Ishikawa (cell line): ENCODE results near the gene BCR.

Experiments
- CEBPB ChIP-seq: IDR thresholded peaks from 2 replicates; pipeline ENCODE4 v1.6.1; 2012
- CREB1 ChIP-seq: IDR thresholded peaks from 2 replicates; pipeline ENCODE4 v1.6.1; 2012; ENCODE audit warnings: low read depth
- EGR1 ChIP-seq: IDR thresholded peaks from 2 replicates; pipeline ENCODE4 v1.6.1; 2012
- EP300 ChIP-seq: IDR thresholded peaks from 2 replicates; pipeline ENCODE4 v1.6.1; 2012; ENCODE audit warnings: borderline replicate concordance
- FOXM1 ChIP-seq: IDR thresholded peaks from 2 replicates; pipeline ENCODE4 v1.6.1; 2012; ENCODE audit warnings: low read depth, borderline replicate concordance
- MAX ChIP-seq: IDR thresholded peaks from 2 replicates; pipeline ENCODE4 v1.6.1; 2012
- NFIC ChIP-seq: IDR thresholded peaks from 2 replicates; pipeline ENCODE4 v1.6.1; 2012
- RAD21 ChIP-seq: IDR thresholded peaks from 2 replicates; pipeline ENCODE4 v1.6.1; 2012; ENCODE audit warnings: low read depth
- TAF1 ChIP-seq: IDR thresholded peaks from 2 replicates; pipeline ENCODE4 v1.6.1; 2012; ENCODE audit warnings: low read depth, mild to moderate bottlenecking
- TCF12 ChIP-seq: IDR thresholded peaks from 2 replicates; pipeline ENCODE4 v1.6.1; 2012; ENCODE audit warnings: low read depth
- TEAD4 ChIP-seq: IDR thresholded peaks from 2 replicates; pipeline ENCODE4 v1.6.1; 2012
- YY1 ChIP-seq: IDR thresholded peaks from 2 replicates; pipeline ENCODE4 v1.6.1; 2012; ENCODE audit warnings: low read depth
- ZBTB7A ChIP-seq: IDR thresholded peaks from 2 replicates; pipeline ENCODE4 v1.6.1; 2012; ENCODE audit warnings: low read depth
- TF ChIP-seq, protein P1 (sequence below): IDR thresholded peaks from 2 replicates; pipeline ENCODE4 v1.6.1; 2012; ENCODE audit warnings: low read depth, mild to moderate bottlenecking
- TF ChIP-seq, protein P2 (sequence below): IDR thresholded peaks from 2 replicates; pipeline ENCODE4 v1.6.1; 2012

The BCR gene

DNA sequence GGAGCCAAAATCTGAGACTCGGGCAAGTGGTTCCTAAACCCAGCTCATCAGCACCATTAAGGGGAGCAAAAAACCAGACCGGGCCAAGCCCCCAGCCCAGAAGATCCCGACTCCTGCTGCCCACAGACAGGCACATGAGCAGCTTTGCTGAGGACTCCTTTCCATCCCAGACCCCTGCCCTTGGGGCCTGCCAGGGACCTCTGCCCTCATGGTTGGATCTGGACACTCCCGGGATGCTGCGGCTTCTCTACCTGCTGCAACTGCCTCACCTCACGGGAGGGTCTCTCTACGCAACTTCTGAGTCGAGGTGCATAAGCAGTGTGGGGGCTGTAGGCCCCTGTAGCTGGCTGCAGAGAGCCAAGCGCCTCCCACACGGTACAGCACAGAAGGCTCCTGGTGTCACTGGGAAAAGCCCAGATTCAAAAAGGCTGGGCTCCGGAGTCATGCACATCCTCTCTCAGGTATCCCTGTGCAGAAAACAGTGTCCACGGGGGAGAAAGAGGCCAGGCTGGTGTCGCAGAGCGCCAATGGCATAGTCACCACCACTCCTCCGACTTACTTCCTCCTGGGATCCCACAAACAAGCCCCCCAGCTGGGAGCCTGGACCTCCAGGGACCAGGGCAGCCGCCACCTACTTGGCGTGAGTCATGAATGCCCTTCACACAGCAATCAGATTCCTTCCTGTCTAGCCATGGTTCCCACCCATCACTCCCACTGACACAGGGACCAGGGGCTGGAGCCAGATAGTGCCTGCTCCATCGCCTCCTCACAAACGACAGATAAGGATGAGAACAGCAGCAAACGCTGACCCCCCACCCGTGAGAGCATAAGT lies 122.1 kb downstream of the BCR start:
- TF ChIP-seq, protein P1, sequence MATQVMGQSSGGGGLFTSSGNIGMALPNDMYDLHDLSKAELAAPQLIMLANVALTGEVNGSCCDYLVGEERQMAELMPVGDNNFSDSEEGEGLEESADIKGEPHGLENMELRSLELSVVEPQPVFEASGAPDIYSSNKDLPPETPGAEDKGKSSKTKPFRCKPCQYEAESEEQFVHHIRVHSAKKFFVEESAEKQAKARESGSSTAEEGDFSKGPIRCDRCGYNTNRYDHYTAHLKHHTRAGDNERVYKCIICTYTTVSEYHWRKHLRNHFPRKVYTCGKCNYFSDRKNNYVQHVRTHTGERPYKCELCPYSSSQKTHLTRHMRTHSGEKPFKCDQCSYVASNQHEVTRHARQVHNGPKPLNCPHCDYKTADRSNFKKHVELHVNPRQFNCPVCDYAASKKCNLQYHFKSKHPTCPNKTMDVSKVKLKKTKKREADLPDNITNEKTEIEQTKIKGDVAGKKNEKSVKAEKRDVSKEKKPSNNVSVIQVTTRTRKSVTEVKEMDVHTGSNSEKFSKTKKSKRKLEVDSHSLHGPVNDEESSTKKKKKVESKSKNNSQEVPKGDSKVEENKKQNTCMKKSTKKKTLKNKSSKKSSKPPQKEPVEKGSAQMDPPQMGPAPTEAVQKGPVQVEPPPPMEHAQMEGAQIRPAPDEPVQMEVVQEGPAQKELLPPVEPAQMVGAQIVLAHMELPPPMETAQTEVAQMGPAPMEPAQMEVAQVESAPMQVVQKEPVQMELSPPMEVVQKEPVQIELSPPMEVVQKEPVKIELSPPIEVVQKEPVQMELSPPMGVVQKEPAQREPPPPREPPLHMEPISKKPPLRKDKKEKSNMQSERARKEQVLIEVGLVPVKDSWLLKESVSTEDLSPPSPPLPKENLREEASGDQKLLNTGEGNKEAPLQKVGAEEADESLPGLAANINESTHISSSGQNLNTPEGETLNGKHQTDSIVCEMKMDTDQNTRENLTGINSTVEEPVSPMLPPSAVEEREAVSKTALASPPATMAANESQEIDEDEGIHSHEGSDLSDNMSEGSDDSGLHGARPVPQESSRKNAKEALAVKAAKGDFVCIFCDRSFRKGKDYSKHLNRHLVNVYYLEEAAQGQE = no peak
- no peak for TF ChIP-seq TAF1
- no peak for TF ChIP-seq RAD21
- no peak for TF ChIP-seq EP300
- no peak for TF ChIP-seq YY1
- no peak for TF ChIP-seq EGR1
- no peak for TF ChIP-seq TEAD4
- TF ChIP-seq FOXM1 = no peak
- no peak for TF ChIP-seq TCF12
- no peak for TF ChIP-seq MAX
- no peak for TF ChIP-seq CREB1
- TF ChIP-seq CEBPB = no peak
- no peak for TF ChIP-seq NFIC

GRCh38 chr22:23305321-23305910 lies 125.1 kb downstream of the BCR start:
- no peak for TF ChIP-seq EP300

- no peak for TF ChIP-seq YY1
- TF ChIP-seq, protein P2, sequence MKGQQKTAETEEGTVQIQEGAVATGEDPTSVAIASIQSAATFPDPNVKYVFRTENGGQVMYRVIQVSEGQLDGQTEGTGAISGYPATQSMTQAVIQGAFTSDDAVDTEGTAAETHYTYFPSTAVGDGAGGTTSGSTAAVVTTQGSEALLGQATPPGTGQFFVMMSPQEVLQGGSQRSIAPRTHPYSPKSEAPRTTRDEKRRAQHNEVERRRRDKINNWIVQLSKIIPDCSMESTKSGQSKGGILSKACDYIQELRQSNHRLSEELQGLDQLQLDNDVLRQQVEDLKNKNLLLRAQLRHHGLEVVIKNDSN = no peak
- no peak for TF ChIP-seq CEBPB
- TF ChIP-seq RAD21 = no peak
- no peak for TF ChIP-seq TCF12
- TF ChIP-seq EP300 = no peak
- TF ChIP-seq FOXM1 = no peak
- TF ChIP-seq NFIC = no peak
- TF ChIP-seq, protein P1 = no peak
- TF ChIP-seq MAX = no peak
- TF ChIP-seq EGR1 = no peak
Measured at GRCh38 chr22:23305922-23306374, 125.6 kb downstream of the BCR start.

GRCh38 chr22:23306438-23306921 lies 126.2 kb downstream of the BCR start:
- no peak for TF ChIP-seq TCF12
- TF ChIP-seq NFIC = no peak
- no peak for TF ChIP-seq FOXM1
- TF ChIP-seq TEAD4 = no peak
- no peak for TF ChIP-seq ZBTB7A
- no peak for TF ChIP-seq CEBPB
- no peak for TF ChIP-seq EP300
- TF ChIP-seq YY1 = no peak
- TF ChIP-seq, protein P2 = no peak
- TF ChIP-seq MAX = no peak
- TF ChIP-seq TAF1 = no peak
- TF ChIP-seq CREB1 = no peak
- TF ChIP-seq, protein P1 = no peak
- TF ChIP-seq RAD21 = no peak
